Frontal cortex (tissue), 4 donors: ENCODE data around the gene SPATA17. TPM values are rescaled to one million over a fixed set of nuclear protein-coding genes. Genes with fewer than 3 reads are reported as not detected.
"Not testable (repeated sequence)": the region's sequence is repeated elsewhere in the genome, so short reads cannot be mapped to it uniquely, and the experiment has no call there.

Source experiments
- DNase-seq, 2 donors: peaks; one replicate each; pipeline ENCODE4 v3.0.0; 2012; ENCODE audit warnings: low spot score in 2 of 2
- FAIRE-seq: peaks from 2 replicates; lab custom pipeline; 2012; peaks lifted over from hg19 to GRCh38; lab: Jason Lieb, UNC
- total RNA-seq: library from RNA; depleted of rRNA; stranded (reverse); fragments of >200 nt; gene quantifications from one replicate; pipeline ENCODE4 v1.2.3, GENCODE V29; 2014
- donor health status: control.
- donor health status: control.
- donor health status: control.

The SPATA17 gene
- total RNA-seq, result 5.3 TPM

GRCh38 chr1:217630711-217631591 lies at the start of gene SPATA17, which contains the start of gene GPATCH2:
TSS of gene SPATA17 (plus strand) at chr1:217631344. CDS start at chr1:217631379, 35 bp downstream.
TSS of gene GPATCH2 (minus strand) at chr1:217631090. CDS start at chr1:217630971, 119 bp downstream.
- FAIRE-seq, result no peak
- peak; percentile 52 to 69 for DNase-seq

GRCh38 chr1:217584286-217584811 lies 46.8 kb upstream of the SPATA17 start:
- not testable (repeated sequence) for DNase-seq, FAIRE-seq

GRCh38 chr1:217585577-217585976 lies 45.6 kb upstream of the SPATA17 start:
- no peak for DNase-seq
- no peak for FAIRE-seq

- DNase-seq (no peak), FAIRE-seq (no peak)
Measured at GRCh38 chr1:217586586-217586985, 44.6 kb upstream of the SPATA17 start.

GRCh38 chr1:217590598-217590997 lies 40.5 kb upstream of the SPATA17 start:
- FAIRE-seq, result no peak

GRCh38 chr1:217599154-217599553 lies 32.0 kb upstream of the SPATA17 start:
- FAIRE-seq, result no peak
- DNase-seq, result no peak

More at GRCh38 chr1:217590598-217590997, 40.5 kb upstream of the SPATA17 start:
- no peak for DNase-seq

GRCh38 chr1:217602380-217602779 lies 28.8 kb upstream of the SPATA17 start:
- FAIRE-seq (no peak), DNase-seq (no peak)

- FAIRE-seq (no peak), DNase-seq (no peak)
Measured at GRCh38 chr1:217605390-217605789, 25.8 kb upstream of the SPATA17 start.

- DNase-seq (no peak), FAIRE-seq (no peak)
Measured at GRCh38 chr1:217614200-217614712, 16.9 kb upstream of the SPATA17 start.

GRCh38 chr1:217617126-217617525 lies 14.0 kb upstream of the SPATA17 start:
- DNase-seq, result no peak
- FAIRE-seq, result no peak

- no peak for FAIRE-seq
- no peak for DNase-seq
Measured at GRCh38 chr1:217620814-217621213, 10.3 kb upstream of the SPATA17 start.

- no peak for FAIRE-seq
Measured at GRCh38 chr1:217622042-217622441, 9.1 kb upstream of the SPATA17 start.

GRCh38 chr1:217626321-217626720 lies 4.8 kb upstream of the SPATA17 start:
- DNase-seq (no peak), FAIRE-seq (no peak)

More at GRCh38 chr1:217622042-217622441, 9.1 kb upstream of the SPATA17 start:
- DNase-seq, result no peak

GRCh38 chr1:217627431-217627830 lies 3.7 kb upstream of the SPATA17 start:
- DNase-seq (no peak), FAIRE-seq (no peak)

- DNase-seq (no peak), FAIRE-seq (no peak)
Measured at GRCh38 chr1:217642455-217642854, 11.3 kb downstream of the SPATA17 start.

- no peak for FAIRE-seq
- no peak for DNase-seq
Measured at GRCh38 chr1:217647791-217648190, 16.6 kb downstream of the SPATA17 start.

GRCh38 chr1:217650674-217651073 lies 19.5 kb downstream of the SPATA17 start:
- DNase-seq (no peak), FAIRE-seq (no peak)

GRCh38 chr1:217660353-217661062 lies 29.4 kb downstream of the SPATA17 start:
- FAIRE-seq (no peak), DNase-seq (peak in 1 of 2 donors; percentile 17)

GRCh38 chr1:217661407-217661806 lies 30.3 kb downstream of the SPATA17 start:
- no peak for FAIRE-seq
- no peak for DNase-seq

GRCh38 chr1:217668351-217668940 lies 37.3 kb downstream of the SPATA17 start:
- no peak for DNase-seq
- FAIRE-seq, result no peak
